Mesenteric fat pad (tissue), 1 donor: ENCODE measurements around the gene OMP. TPM values are rescaled to one million over a fixed set of nuclear protein-coding genes. Genes with fewer than 3 reads are reported as not detected.

Experiments used
- DNase-seq: peaks from one replicate; pipeline ENCODE4 v3.0.0-alpha.2; 2020; ENCODE audit warnings: low spot score
- total RNA-seq: library from RNA; stranded (reverse); fragmentation: NEBNext Ultra II Directional; extraction: Animal tissue kit (Norgen Biotek cat#: 25700); gene quantifications from one replicate; pipeline ENCODE4 v1.2.1, GENCODE V29; 2021
- donor health status: DM: yes; HTN: yes; CAD: no.

OMP gene
- total RNA-seq, 1 donor from 2014 or later, result not detected

GRCh38 chr11:77137421-77137820 lies 34.8 kb downstream of the OMP start:
- no peak for DNase-seq

- DNase-seq, result no peak
Observed at GRCh38 chr11:77138106-77138649, 35.5 kb downstream of the OMP start.

- no peak for DNase-seq
Observed at GRCh38 chr11:77139201-77139600, 36.6 kb downstream of the OMP start.

- no peak for DNase-seq
Observed at GRCh38 chr11:77140231-77140851, 37.7 kb downstream of the OMP start.

GRCh38 chr11:77141034-77141433 lies 38.4 kb downstream of the OMP start:
- no peak for DNase-seq

- DNase-seq, result no peak
Observed at GRCh38 chr11:77141475-77141874, 38.8 kb downstream of the OMP start.

GRCh38 chr11:77142091-77142975 lies 39.7 kb downstream of the OMP start:
- no peak for DNase-seq

GRCh38 chr11:77143405-77144020 lies 40.9 kb downstream of the OMP start:
- no peak for DNase-seq

- no peak for DNase-seq
Observed at GRCh38 chr11:77144196-77144856, 41.7 kb downstream of the OMP start.

GRCh38 chr11:77144857-77145428 lies 42.3 kb downstream of the OMP start:
- no peak for DNase-seq

- no peak for DNase-seq
Observed at GRCh38 chr11:77146261-77147035, 43.8 kb downstream of the OMP start.

- DNase-seq, result no peak
Observed at GRCh38 chr11:77147036-77147315, 44.3 kb downstream of the OMP start.

GRCh38 chr11:77147668-77148321 lies 45.2 kb downstream of the OMP start:
- no peak for DNase-seq

- no peak for DNase-seq
Observed at GRCh38 chr11:77148963-77149715, 46.5 kb downstream of the OMP start.

GRCh38 chr11:77149716-77150392 lies 47.2 kb downstream of the OMP start:
- DNase-seq, result no peak

GRCh38 chr11:77150836-77151235 lies 48.2 kb downstream of the OMP start:
- DNase-seq, result no peak

GRCh38 chr11:77151804-77152509 lies 49.3 kb downstream of the OMP start:
- no peak for DNase-seq

GRCh38 chr11:77152846-77153245 lies 50.2 kb downstream of the OMP start:
- no peak for DNase-seq
